GM21528 (cell line): ENCODE measurements around the gene ATP1A3.
"Not testable (repeated sequence)": the region's sequence is repeated elsewhere in the genome, so short reads cannot be mapped to it uniquely, and the experiment has no call there.

Experiments
- ATAC-seq: cut with Tn5 transposase; IDR thresholded peaks from one replicate; pipeline ENCODE4 v1.9.1; 2021; ENCODE audit warnings: mild to moderate bottlenecking, moderate library complexity; ENCODE audit not compliant: unreplicated experiment, low FRiP score

Gene ATP1A3

DNA sequence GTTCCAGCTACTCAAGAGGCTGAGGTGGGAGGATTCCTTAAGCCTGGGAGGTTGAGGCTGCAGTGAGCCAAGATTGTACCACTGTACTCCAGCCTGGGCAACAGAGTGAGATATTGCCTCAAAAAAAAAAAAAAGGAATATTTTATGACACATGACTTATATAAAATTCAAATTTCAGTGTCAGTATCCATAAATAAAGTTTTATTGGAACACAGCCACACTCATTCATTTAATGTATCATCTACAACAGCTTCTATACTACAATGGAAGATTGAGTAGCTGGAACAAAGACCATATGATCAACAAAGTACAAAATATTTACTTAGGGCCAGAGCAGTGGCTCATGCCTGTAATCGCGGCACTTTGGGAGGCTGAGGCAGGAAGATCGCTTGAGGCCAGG is 18.7 kb upstream of the ATP1A3 start:
- not testable (repeated sequence) for ATAC-seq

DNA sequence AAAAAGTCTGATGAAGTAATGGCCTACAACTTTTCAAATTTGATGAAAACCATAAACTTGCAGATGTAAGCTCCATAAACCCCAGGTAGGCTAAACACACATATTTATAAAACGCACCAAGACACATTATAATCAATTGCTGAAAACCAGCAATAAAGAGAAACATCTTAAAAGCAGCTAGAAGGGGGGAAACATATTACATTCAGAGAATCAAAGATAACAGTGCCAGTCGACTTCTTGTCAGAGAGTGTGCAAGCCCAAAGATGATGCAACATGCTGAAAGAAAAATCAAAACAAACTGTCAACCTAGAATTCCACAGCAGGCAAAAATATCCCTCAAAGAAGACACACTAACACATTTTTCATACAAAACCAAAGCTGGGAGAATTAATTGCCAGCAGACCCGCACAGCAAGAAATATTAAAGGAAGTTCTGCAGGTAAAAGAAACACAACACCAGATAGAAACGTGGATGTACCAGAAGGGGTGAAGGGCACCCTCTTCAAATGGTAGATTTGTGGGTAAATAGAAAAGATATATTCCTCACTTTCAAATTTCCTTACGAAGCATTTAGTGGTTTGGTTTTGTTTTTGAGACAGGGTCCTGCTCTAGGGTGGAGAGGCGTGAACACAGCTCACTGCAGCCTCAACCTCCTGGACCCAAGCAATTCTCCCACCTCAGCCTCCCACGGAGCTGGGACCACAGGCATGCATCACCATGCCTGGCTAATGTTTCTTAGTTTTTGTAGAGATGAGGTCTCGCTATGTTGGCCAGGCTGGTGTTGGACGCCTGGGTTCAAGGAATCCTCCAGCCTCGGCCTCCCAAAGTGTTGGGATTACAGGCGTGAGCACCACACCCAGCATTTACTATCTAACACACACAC is 16.5 kb upstream of the ATP1A3 start:
- no peak for ATAC-seq

DNA sequence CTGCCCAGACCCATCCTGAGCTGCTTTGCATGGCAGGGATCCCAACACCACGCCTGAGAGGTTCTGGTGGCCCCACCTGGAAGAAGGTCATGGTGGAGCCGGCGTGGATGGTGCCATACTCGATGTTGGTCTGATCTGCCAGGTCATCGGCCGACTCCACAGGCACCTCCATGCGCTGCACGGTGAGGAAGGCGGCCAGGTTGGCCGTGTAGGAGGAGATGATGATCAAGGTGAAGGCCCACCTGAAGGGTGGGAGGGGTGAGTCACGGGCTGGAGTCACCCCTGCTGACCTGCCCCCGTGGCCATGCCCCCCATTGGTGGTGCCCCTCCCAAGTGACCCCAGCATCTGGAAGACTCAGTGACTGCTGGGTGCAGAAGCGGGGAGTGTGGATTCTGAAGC is 12.5 kb upstream of the ATP1A3 start:
- ATAC-seq = no peak

DNA sequence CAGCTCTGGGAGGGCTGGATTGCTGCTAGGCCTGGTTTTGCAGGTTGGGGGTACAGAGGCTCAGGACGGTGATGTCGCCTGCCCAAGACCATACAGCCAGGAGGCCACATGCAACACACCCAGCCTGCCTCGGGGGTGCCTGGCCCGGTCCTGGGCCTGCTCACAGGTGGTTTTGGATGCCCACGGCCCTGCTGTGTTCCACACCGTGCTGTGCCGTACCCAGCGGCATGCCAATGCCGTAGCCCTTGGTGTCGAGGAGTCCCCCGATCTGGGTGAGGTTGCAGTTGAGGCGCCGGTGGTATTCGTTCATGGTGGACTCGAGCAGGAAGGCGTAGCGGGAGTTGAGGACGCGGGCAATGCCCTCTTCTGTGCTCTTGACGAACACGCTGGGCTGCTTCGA is 11.5 kb upstream of the ATP1A3 start:
- no peak for ATAC-seq

DNA sequence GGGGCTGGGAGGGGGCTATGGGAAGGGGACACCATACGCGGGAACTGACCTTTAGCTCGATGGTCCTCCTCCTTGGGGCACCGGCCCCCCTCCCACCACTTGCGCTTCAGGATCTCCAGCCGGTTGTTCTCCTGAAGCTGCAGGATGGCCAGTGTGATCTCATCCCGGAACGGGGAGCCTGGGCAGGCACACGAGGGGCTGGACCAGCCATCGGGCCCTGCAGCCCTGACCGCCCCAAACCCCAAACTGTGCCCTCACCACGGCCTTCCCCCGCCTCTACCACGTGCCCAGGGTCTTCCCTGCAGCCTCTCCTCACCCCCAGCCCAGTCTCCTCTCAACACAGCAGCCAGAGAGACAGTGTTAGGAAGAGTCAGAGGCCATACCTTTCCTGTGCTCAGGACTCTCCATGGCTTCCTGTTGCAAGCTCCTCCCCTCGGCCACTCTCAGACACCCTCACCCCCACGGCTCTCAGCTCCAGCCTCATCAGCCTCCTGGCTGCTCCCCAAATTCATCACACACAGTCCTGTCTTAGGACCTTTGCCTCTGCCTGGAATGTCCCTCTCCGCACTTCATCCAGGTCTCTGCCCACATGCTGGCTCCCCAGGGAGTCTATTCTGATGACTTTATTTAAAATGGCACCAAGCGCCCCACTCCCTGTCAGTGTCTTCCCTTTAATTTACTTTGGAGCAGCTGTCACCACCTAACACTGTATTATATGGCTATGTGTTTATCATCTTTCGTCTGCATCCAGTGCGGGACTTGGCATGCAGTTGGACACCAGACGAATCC is 9.7 kb upstream of the ATP1A3 start:
- no peak for ATAC-seq

DNA sequence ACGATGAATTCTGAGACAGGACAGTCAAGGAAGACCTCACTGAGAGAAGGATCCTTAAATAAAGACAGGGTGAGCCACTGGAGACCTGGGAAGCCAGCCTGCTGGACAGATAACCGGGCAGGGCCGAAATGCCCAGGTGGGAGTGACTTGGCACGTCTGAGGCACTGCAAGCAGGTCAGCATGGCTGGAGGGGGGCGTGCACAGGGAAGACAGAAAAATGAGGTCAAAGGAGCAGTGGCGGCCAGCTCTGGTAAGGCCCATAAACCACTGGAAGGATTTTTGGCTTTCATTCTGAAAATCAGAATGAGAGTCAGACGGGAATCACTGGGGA is 5.8 kb upstream of the ATP1A3 start:
- no peak for ATAC-seq

DNA sequence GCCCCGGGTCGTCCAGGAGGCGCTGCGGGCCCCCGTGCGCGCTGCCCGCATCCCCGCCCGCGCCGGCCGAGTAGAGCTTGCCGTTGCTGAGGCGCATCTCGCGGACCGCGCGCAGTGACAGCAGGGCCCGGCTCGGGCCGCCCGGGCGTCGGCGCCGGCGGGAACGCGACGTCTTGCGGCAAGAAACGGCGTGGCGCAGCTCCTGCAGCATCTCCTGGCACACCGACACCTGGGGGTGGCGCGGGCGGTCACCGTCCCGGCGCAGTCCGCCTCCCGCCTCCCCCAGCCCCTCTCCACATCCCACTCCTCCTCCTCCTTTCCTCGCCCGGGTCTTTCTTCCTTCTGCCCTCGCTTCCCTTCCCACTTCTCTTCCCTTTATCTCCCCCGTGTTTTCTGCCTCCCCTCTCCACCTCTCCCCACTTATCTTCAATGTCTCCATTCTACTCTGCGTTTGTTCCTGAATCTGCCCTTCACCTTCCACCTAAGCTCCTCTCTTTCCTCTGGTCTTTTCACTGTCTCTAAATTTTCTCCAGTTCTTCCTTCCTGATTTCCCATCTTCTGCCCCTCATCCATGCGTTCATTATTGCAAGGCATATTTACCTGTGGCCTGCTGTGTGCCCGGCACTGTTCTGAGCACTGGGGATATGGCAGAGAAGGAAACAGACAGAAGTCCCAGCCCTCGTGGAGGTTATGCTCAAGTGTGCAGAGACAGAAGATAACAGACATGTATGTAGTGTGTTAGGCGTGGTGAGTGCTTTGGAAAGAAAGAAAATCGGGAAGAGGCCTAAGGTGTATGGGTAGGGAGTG is 5.2 kb upstream of the ATP1A3 start:
- no peak for ATAC-seq

DNA sequence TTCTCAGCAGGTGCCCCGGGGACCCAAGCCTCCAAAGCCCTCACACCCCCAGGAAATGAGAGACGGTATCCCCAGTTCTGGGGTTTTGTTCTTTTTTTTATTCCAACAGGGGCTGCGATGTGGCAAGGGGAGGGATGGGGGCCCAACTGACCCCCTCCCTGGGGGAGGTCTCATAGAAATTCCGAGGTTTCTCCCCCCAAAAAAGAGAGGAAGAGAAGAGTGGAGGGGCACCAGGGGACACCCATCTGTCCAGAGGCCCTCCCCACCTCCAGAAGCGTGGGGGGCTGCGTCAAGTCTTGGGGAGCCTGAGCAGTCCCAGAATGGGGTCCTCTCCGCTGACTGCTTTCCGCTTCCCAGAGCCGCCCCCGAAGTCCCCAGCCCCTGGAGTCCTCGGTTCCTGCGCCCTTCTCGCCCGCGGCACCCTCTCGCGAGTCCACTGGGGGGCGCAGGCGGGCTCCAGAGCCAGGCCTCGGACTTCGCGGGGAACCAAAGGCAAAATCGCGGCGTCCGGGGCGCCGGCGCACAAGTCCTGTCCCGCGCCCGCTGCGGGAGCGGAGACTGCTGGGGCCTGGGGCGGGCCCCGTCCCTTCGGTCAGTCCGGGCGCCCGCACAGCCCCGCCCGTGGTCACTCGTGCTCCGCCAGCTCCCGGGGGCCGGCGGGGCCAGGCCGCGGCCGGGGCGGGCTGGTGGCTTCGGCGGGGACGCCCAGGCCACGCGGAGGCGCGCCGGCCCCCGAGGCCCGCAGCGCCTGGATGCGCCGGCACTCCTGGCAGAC is 4.4 kb upstream of the ATP1A3 start:
- no peak for ATAC-seq

DNA sequence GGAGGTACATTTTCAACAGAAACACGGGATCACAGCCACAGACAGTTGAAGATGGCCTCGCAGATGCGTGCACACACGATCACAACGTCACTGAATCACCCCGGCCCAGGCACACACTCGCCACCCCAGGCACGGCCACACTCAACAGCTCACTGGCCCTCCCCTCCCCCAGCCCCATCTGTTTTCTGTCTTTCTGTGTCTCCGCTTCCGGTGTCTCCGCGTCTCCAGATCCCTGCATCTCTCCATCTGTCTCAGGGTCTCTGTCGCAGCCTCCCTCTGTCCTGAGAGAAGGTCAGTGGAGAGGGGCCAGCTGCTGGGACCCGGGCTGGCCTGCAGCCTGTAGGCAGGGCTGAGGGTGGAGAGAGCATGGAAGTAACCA is 3.8 kb upstream of the ATP1A3 start:
- ATAC-seq = no peak

DNA sequence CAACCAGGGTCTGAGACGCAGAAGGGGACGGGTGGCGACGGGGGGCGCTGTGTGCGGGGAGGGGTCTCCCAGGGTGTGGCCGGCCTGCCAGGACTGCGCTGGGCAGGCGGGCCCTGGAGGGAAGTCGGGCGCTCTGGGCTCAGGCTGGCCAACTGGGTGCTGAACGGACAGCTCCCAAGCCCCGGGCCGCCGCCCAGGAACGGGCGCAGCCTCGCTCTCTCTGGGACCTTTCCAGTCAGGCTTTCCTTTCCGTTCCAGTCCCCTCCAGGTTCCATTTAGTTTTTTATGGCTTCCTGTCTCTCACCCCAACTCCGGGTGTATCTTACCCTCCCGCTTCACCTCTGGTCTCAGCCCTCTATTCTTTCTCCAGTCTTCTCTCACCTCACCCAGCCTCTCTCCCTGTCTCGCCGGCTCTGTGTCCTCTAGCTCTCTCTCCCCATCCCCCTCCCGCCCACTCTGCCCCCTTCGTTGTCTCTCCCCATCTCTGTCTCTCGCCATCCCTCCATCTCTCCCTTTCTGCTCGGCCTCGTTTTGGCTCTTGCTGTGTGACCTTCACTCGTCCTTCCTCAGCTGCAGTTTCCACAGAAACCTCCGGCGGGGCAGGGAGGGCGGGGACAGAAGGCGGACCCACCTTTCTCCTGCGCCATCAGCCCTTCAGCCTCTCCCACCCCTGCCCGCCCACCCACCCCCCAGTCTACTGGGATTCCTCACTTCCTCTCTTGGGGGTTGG is 3.3 kb upstream of the ATP1A3 start:
- ATAC-seq = no peak

DNA sequence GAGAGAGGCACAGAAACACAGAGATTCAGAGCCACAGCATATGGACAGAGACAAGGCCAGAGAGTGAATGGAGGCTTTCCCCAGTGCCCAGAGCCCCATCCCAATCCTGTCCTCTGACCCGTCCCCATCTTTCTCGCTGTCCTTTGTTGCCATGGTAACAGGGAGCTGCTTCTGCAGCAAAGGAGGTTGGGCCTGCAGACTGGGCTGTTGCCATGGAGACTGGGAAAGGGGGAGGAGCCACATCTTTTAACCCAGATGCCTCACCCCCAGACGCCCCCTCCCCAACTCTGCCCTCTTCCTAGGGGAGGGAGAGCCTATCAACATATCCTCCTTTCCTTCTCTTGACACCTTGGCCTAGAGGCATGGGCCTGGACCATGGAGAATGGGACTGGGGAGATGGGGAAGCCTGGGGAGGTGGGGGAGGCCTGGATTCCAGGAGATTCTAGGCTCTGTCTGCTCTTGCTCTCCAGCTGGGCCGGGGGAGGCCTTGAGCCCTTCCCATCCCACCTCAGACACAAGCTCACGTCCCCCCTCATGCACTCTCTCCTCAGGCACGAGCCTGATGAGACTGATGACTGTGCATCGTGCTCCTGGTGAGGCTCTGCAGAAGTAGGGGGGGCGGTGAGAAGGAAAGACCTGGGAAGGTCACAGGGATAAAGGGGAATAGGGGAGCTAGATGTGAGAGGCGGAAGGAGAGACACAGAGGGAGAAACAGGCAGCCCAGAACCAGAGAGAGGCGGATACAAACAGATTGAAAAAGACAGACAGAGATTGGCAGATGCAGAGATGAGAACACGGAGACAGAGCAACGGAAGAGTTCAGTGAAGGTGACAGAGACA is 2.1 kb upstream of the ATP1A3 start:
- no peak for ATAC-seq

DNA sequence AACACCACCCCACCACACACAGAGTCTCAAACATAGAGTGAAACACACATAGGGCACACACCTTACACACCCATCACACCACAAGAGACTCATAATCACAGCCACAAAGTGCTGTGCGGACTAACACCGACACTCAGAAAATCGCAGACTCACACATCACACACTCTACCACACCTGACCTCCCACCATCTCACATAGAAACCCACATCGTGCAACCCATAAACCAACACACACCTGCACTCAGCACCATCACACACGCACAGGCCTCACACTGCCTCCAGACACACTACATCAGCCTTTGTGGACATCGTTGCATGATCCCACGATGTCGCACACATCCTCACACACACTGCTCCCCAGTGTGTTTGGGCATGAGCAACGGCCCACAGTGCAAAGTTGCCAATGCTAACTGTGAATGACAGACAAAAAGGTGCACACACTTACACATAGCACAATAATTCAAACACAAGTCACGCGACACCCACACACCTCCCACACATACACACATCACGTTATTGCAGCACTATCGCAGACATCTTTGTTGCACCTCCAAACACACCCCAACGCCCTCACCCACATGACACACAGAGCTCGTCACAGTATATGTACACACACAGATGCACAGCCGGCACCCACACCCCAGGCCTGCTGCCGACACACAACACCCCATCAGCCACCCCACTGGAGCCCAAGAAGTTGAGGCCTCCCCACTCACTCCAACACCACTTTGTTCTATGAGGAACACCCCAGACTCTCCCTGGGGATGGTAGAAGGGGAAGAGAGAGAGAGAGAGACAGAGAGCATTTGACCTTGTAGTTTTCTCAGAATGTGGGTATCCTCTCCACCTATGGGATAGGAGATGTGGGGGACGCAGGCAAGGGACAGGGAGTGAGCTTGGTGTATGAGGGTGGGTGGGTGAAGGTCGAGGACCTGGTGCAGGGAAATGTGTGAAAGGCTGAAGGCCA is 1.2 kb upstream of the ATP1A3 start:
- no peak for ATAC-seq

DNA sequence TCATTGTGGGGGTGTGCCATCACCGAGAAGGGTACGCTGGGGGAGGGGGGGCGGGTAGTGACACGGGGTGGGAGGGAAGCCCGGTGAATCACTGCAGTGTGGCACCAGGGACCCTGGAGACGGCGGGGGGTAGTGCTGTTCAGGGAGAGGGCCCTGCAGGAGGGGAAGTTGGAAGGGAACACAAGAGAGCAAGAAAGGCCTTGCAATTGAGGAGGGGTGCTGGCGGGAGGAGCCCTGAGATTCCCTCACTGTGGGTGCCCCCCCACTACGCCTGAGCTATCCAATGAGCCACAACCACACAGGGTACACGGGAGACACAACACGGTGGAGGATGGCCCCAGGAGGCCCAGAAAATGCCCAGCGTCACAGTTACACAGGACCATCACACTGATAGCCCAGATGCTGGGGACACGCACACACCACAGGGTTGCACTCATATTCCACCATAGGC is 516 bp upstream of the ATP1A3 start:
- ATAC-seq = no peak

DNA sequence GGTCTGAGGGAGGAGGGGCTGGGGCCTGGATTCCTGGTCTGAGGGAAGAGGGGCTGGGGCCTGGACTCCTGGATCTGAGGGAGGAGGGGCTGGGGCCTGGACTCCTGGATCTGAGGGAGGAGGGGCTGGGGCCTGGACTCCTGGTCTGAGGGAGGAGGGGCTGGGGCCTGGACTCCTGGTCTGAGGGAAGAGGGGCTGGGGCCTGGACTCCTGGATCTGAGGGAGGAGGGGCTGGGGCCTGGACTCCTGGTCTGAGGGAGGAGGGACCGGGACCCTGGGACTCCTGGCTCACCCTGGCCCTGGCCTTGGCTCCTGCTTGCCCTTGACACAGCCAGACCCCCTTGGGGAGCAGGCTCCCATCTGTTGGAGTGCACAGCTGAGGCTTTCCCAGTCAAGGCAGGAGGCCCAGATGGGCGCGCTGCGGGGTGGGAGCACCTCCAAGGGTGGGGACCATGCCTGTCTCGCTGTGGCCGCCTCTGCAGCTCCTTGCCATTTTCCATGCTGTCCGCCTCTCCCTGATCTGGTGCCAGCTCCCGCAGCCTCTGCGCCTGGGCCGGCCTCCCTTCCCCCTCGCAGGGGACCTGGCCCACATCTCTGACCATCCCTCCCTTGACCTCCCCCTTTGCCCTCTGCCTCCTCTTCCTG is 2.0 kb downstream of the ATP1A3 start:
- ATAC-seq = not testable (repeated sequence)

DNA sequence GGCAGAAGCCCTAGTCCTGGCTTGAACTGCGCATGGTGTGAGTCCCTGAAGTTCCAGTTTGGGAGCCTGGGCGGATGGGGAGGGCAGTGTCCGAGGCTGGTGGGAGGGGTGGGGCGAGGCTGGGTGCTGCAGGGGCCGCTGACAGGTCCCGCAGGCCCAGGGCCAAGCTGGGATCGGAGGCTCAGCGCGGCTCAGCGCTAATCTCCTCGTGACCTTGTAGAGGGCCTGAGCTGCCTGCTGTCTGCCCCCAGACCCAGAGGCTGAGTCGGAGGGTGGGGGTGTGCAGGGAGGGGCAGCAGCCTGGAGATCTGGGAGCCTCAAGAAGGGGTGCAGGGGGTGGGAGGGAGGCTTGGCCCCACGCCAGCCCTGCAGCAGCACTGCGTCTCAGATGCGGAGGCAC is 3.0 kb downstream of the ATP1A3 start:
- no peak for ATAC-seq

DNA sequence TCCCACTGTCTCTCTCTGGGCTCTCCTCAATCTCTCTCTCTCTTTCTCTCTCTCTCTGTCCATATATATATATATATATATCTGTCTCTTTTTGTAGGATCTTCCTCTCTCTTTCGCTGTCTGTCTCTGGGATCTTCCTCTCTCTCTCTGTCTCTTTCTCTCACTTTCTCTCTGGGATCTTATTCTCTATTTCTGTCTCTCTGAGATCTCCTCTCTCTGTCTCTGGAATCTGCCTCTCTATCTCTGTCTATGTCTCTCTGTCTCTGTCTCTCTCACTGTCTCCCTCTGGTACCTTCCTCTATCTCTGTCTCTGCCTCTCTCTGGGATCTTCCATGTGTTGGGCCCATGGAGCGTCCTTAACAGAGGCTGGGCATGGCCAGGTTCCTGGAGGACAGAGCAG is 3.4 kb downstream of the ATP1A3 start:
- ATAC-seq = no peak

DNA sequence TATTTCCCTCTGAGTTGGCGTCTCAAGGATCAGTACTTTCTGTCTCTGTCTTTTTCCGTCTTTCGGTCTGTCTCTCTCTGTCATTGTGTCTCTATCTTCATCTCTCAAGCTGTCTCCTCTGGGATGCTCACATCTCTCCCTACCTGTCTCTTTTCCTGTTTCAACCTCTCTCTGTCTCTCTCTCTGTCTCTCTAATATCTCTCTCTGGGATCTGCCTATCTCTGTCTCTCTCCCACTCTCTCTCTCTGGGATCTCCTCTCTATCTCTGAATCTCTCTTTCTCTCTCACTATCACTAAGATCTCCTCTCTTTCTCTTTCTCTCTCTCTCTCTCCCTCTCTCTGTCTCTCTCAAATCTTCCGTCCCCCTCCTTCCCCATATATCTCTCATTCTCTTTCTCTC is 4.0 kb downstream of the ATP1A3 start:
- no peak for ATAC-seq
